Neural cell (in vitro differentiated cells): ENCODE results near the gene ZNF112.

Experiments
- MXI1 ChIP-seq: fragments of 450-650 bp; conservative IDR thresholded peaks from 2 replicates; pipeline ENCODE4 v1.6.1; 2014; ENCODE audit warnings: antibody characterized with exemption, mild to moderate bottlenecking; ENCODE audit not compliant: poor library complexity, severe bottlenecking
- TAF1 ChIP-seq: IDR thresholded peaks from 2 replicates; pipeline ENCODE4 v1.6.1; 2012; ENCODE audit warnings: low read depth
- TF ChIP-seq, protein P1 (sequence below): fragments of 450-650 bp; IDR thresholded peaks from 2 replicates; pipeline ENCODE4 v1.5.1; 2014; ENCODE audit warnings: antibody characterized with exemption, mild to moderate bottlenecking, moderate library complexity; ENCODE audit not compliant: poor library complexity, severe bottlenecking

DNA sequence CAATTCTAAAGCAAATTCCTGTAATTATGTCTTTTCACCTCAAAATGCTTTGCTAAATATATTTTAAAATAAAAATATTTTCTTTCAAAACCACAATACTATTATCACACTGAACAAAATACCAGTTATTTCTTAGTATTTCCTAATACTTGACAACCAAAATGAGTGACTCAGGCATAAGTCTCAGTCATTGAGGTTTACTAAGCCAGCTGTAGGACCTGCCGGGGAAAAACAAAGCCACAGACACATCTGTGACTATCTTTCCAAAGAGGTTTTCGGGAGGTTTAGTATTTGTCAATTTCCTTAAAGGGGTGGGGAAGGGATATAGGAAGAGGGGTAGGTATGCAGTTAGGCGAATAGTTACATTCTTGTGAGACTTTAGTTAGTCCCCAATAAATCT, 48.5 kb downstream of the ZNF112 start:
- no peak for TF ChIP-seq TAF1
- TF ChIP-seq, protein P1, sequence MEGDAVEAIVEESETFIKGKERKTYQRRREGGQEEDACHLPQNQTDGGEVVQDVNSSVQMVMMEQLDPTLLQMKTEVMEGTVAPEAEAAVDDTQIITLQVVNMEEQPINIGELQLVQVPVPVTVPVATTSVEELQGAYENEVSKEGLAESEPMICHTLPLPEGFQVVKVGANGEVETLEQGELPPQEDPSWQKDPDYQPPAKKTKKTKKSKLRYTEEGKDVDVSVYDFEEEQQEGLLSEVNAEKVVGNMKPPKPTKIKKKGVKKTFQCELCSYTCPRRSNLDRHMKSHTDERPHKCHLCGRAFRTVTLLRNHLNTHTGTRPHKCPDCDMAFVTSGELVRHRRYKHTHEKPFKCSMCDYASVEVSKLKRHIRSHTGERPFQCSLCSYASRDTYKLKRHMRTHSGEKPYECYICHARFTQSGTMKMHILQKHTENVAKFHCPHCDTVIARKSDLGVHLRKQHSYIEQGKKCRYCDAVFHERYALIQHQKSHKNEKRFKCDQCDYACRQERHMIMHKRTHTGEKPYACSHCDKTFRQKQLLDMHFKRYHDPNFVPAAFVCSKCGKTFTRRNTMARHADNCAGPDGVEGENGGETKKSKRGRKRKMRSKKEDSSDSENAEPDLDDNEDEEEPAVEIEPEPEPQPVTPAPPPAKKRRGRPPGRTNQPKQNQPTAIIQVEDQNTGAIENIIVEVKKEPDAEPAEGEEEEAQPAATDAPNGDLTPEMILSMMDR = no peak
- TF ChIP-seq MXI1 = no peak
